Thoracic aorta (tissue), 2 donors: Measurements from ENCODE around the gene SAMD15. TPM values are rescaled to one million over a fixed set of nuclear protein-coding genes. Genes with fewer than 3 reads are reported as not detected.

Experiments used
- ATAC-seq: fragments of 150-250 bp; one replicate; pipeline ENCODE4 v1.8.0; 2017; ENCODE audit warnings: low read depth; ENCODE audit not compliant: insufficient number of reproducible peaks, low FRiP score
- DNase-seq: peaks from one replicate; pipeline ENCODE4 v3.0.0-alpha.2; 2020; ENCODE audit warnings: low spot score
- H3K27ac ChIP-seq, 2 donors: fragments of 200-600 bp; sonication (generic); 1 replicate in 1 of 2; 2 replicates in 1 of 2; pipeline ENCODE4 v1.5.1; 2016; ENCODE audit warnings: mild to moderate bottlenecking in 2 of 2, moderate library complexity in 2 of 2
- H3K27me3 ChIP-seq: fragments of 200-600 bp; sonication (generic); replicated peaks from 2 replicates; pipeline ENCODE4 v1.6.0; 2016; ENCODE audit warnings: mild to moderate bottlenecking; ENCODE audit not compliant: insufficient read depth
- H3K36me3 ChIP-seq: fragments of 200-600 bp; sonication (generic); one replicate; pipeline ENCODE4 v1.5.1; 2016
- H3K4me1 ChIP-seq, 2 donors: fragments of 200-600 bp; sonication (generic); 1 replicate in 1 of 2; 2 replicates in 1 of 2; pipeline versions ENCODE4 v1.5.1 to v1.6.0; 2016; ENCODE audit warnings: low read depth in 2 of 2, mild to moderate bottlenecking in 1 of 2; ENCODE audit not compliant: control insufficient read depth in 1 of 2
- H3K4me3 ChIP-seq: fragments of 200-600 bp; sonication (generic); 2 replicates; pipeline ENCODE4 v1.5.1; 2016; ENCODE audit warnings: mild to moderate bottlenecking
- H3K9me3 ChIP-seq: fragments of 200-600 bp; sonication (generic); 2 replicates; pipeline ENCODE4 v1.5.1; 2016
- CTCF ChIP-seq: fragments of 200-600 bp; sonication (generic); IDR thresholded peaks from one replicate; pipeline ENCODE4 v1.5.1; 2019; ENCODE audit warnings: antibody characterized with exemption
- total RNA-seq, 2 donors: library from RNA; depleted of rRNA; stranded (reverse); fragments of >200 nt; gene quantifications; one replicate each; pipeline versions ENCODE4 v1.1.0 to v1.2.3, GENCODE V29; 2016

Gene SAMD15
- total RNA-seq, 2 donors from 2014 or later = 0.14 TPM; not detected in 1

GRCh38 chr14:77375164-77375950, 1.8 kb upstream of the SAMD15 start:
- Histone ChIP-seq H3K4me1 (peaks cover 7 to 18% of the 10 kb centered on the region in 2 donors), H3K9me3 (no peaks in the 10 kb centered on the region), H3K4me3 (peak overlapping the region; percentile 88), H3K27me3 (no peaks in the 10 kb centered on the region), H3K27ac (no peak overlapping the region), H3K36me3 (no peaks in the 10 kb centered on the region)
- no peak for DNase-seq
- ATAC-seq = no peak
- TF ChIP-seq CTCF = no peak

- no peak for TF ChIP-seq CTCF
- Histone ChIP-seq H3K4me3 (peak overlapping the region; percentile 88), H3K4me1 (peaks cover 7 to 18% of the 10 kb centered on the region in 2 donors), H3K27me3 (no peaks in the 10 kb centered on the region), H3K27ac (peak overlapping the region; percentile 44 to 68), H3K36me3 (no peaks in the 10 kb centered on the region), H3K9me3 (no peaks in the 10 kb centered on the region)
- DNase-seq = no peak
- ATAC-seq = peak; percentile 21
Observed at GRCh38 chr14:77375973-77376770, 1.0 kb upstream of the SAMD15 start.

- Histone ChIP-seq H3K9me3 (no peaks in the 10 kb centered on the region), H3K36me3 (no peaks in the 10 kb centered on the region), H3K4me3 (peak overlapping the region; percentile 88), H3K27me3 (no peaks in the 10 kb centered on the region), H3K27ac (peak overlapping the region in 1 of 2 donors; percentile 68), H3K4me1 (peaks cover 7 to 18% of the 10 kb centered on the region in 2 donors)
- ATAC-seq = peak; percentile 6
- no peak for TF ChIP-seq CTCF
- no peak for DNase-seq
Observed at GRCh38 chr14:77377502-77377844, 294 bp downstream of the SAMD15 start.

- no peaks in the 10 kb centered on the region for H3K9me3 ChIP-seq
- no peak overlapping the region for H3K4me3 ChIP-seq
- H3K27ac ChIP-seq = no peak overlapping the region
- DNase-seq = no peak
- H3K36me3 ChIP-seq = no peaks in the 10 kb centered on the region
- no peak for ATAC-seq
- H3K4me1 ChIP-seq = peaks cover 7 to 18% of the 10 kb centered on the region in 2 donors
- no peaks in the 10 kb centered on the region for H3K27me3 ChIP-seq
- no peak for TF ChIP-seq CTCF
Observed at GRCh38 chr14:77378701-77379100, 1.5 kb downstream of the SAMD15 start.

GRCh38 chr14:77390188-77390587, 13.0 kb downstream of the SAMD15 start:
- Histone ChIP-seq H3K9me3 (no peaks in the 10 kb centered on the region), H3K4me3 (no peak overlapping the region), H3K27ac (no peak overlapping the region), H3K4me1 (no peaks in the 10 kb centered on the region), H3K36me3 (no peaks in the 10 kb centered on the region), H3K27me3 (no peaks in the 10 kb centered on the region)
- TF ChIP-seq CTCF = no peak
- no peak for ATAC-seq
- no peak for DNase-seq
